ENCODE measurements around the gene ZNF592.
A peak's percentile ranks its signal among the peaks of the same experiment; 100 is the strongest.
"Not testable (repeated sequence)": the region's sequence is repeated elsewhere in the genome, so short reads cannot be mapped to it uniquely, and the experiment has no call there.

ZNF592 gene, protein sequence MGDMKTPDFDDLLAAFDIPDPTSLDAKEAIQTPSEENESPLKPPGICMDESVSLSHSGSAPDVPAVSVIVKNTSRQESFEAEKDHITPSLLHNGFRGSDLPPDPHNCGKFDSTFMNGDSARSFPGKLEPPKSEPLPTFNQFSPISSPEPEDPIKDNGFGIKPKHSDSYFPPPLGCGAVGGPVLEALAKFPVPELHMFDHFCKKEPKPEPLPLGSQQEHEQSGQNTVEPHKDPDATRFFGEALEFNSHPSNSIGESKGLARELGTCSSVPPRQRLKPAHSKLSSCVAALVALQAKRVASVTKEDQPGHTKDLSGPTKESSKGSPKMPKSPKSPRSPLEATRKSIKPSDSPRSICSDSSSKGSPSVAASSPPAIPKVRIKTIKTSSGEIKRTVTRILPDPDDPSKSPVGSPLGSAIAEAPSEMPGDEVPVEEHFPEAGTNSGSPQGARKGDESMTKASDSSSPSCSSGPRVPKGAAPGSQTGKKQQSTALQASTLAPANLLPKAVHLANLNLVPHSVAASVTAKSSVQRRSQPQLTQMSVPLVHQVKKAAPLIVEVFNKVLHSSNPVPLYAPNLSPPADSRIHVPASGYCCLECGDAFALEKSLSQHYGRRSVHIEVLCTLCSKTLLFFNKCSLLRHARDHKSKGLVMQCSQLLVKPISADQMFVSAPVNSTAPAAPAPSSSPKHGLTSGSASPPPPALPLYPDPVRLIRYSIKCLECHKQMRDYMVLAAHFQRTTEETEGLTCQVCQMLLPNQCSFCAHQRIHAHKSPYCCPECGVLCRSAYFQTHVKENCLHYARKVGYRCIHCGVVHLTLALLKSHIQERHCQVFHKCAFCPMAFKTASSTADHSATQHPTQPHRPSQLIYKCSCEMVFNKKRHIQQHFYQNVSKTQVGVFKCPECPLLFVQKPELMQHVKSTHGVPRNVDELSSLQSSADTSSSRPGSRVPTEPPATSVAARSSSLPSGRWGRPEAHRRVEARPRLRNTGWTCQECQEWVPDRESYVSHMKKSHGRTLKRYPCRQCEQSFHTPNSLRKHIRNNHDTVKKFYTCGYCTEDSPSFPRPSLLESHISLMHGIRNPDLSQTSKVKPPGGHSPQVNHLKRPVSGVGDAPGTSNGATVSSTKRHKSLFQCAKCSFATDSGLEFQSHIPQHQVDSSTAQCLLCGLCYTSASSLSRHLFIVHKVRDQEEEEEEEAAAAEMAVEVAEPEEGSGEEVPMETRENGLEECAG (N-terminal part only)

DNA sequence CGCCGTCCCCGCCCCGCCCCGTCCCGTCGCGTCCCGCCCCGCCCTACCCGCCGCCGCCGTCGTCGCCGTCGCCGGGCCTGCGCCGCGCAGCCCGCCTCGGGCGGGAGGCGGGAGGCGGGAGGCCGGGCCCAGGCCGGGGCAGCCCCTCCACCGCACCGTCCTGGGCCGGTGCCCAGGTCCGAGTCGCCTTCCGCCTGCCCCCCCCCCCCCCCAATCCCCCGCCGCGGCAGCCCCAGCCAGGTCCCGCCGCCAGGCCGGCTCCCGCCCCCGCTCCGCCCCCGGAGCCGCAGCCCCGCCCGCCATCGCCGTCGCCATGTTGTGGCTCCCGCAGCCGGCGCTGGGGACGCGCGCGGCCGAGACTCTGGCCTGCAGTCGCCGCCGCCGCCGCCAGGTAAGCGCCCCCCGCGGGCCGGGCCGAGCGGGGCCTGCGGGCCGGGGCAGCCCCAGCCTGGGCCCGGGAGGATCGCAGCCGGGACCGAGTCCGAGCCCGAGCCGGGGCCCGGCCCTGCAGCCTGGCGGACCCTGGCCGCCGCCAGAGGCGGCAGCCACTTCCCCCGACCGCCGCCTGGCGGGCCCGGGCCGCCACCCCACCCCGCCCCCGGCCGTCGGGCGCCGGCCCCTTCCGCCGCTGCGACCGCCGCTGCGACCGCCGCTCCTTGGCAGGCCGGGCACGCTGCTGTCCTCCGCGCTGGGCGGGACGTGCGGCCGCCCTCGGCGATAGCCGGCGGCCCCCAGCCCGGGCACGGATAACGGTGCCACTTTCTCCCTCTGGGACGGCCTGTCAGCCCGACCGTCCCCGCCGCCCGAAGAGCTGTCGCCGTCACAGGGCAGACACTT is at the start of gene ZNF592:
Gene ZNF592, plus strand, starts transcription at position 319 of the 837 bp plus-strand sequence. CDS start 34,084 bp downstream, outside the sequence.
- DNase-seq (ENCODE audit: low spot score): peak; percentile 61

DNA sequence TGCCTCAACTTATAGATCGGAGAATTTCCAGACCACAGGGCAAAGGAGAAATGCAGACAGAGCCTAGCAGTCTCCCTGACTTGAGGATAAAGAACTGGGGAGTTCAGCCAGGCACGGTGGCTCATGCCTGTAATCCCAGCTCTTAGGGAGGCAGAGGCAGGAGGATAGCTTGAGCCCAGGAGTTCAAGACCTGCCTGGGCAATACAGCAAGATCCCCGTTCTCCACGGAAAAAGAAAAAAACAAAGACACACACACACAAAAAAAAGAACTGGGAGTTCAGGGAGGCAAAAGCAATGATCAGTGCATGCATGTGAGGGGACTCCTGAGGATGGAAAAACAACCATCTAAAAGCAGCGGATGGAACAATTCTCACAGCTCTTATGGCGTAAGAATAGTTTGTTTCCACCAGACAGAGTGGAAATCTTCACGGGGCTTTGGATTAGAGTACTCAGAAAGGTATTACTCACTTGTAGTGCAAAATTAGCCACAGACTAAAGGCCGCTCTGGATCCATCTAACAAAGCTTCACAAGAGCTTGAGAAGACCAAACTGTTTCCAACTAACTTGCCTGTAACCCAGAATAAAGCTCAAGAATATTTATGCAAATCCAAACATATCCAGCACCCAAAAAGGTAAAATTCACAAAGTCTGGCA is 48.7 kb upstream of the ZNF592 start:
- no peak for DNase-seq (ENCODE audit: low spot score)

DNA sequence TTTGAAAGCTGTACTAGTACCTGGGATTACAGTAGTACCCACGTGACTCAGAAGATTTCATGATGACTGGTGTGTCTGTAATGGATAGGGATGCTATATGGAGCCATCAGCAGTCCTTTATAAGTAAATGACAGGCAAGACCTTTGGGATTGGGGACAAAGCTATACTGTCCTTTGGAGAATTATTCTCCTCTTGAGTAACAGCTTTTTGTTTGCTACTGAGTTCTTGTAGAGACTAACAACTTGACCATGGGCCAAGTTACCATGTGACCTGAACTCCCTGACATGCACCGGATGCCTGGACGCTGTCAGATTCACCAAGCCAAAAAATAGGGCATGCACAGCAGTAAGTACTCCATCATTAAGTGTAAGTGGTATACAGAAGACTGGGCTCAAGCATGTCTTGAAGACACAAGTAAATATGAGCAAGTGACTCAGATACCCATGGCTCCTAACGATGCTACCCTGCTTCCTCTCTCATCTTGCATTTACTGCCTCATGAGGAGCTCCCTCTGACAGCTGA is 45.4 kb upstream of the ZNF592 start:
- no peak for DNase-seq (ENCODE audit: low spot score)

GRCh38 chr15:84703808-84704207 is 44.6 kb upstream of the ZNF592 start:
- DNase-seq (ENCODE audit: low spot score): no peak

DNA sequence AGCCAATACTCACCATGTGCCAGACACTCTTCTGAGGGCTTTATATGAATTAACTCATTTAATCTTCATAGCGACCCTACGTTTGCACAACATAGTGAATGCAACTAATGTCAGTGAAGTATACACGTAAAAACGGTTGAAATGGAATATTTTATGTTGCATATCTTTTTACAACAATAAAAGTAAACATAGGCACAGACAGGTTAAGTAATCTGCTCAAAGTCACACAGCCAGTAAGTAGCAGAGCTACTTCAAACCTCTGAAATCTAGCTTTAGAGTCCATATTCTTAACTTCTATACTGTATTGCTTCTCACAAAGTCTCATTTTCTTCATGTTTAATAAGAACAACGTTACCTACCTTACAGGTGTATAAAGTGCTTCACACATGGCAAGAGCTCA is 34.0 kb upstream of the ZNF592 start:
- no peak for DNase-seq (ENCODE audit: low spot score)

- DNase-seq (ENCODE audit: low spot score): no peak
Observed at GRCh38 chr15:84714821-84715220, 33.6 kb upstream of the ZNF592 start.

DNA sequence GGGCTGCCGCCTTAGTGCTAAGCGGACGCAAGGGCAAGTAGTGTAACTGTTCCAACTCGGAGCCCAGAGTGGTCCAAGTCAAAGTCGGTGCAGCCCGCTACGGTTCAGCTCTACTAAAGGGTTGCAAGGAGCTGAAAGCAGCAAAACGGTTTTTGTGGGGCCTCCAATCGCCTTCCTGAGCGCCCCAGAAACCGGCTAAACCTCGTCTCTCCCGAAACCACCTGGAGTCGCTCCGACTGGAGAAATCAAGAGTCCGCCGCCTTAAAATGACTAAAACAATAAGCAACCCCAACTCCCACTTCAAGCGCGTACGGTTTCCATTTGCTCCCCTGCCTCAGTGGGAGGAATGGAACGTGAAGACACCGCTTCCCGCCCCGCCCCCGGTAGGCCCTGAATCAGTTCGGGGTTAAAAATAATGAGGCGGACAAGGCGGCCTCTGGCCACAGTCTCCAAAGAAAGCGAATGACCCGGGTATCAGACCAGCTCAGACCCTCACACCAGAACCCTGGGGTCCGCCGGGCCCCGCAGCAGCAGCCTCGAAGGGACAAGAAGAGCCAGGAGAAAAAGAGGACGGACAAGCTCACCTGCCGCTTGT is 32.9 kb upstream of the ZNF592 start:
- no peak for DNase-seq (ENCODE audit: low spot score)

- DNase-seq (ENCODE audit: low spot score): peak; percentile 95
Observed at GRCh38 chr15:84716036-84716732, 32.2 kb upstream of the ZNF592 start, which contains the start of gene SEC11A. TSS of gene SEC11A (minus strand) at chr15:84716139. CDS start at chr15:84716075, 64 bp downstream.

DNA sequence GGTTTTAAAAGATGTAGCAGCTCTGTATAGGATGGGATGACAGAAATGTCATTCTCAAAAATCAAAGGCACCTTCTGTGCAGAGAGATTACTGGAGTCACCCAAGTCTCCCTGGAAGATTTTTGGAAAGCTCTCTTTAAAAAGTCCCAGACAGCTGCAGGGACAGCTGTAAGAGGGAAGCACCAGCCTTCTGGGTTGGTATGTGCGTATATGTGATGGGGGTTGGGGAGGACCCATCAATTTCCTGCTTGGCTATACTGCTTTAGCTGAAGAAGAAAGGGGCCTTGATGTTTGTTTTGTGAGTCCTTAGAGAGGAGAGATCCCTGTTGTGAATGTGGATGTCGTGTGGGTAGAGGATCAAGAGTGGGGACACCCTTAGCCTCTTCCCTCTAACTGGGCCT is 27.0 kb upstream of the ZNF592 start:
- DNase-seq (ENCODE audit: low spot score): no peak

- DNase-seq (ENCODE audit: low spot score): no peak
Observed at GRCh38 chr15:84722628-84723027, 25.8 kb upstream of the ZNF592 start.

- DNase-seq (ENCODE audit: low spot score): peak; percentile 27
Observed at GRCh38 chr15:84725001-84725491, 23.3 kb upstream of the ZNF592 start.

DNA sequence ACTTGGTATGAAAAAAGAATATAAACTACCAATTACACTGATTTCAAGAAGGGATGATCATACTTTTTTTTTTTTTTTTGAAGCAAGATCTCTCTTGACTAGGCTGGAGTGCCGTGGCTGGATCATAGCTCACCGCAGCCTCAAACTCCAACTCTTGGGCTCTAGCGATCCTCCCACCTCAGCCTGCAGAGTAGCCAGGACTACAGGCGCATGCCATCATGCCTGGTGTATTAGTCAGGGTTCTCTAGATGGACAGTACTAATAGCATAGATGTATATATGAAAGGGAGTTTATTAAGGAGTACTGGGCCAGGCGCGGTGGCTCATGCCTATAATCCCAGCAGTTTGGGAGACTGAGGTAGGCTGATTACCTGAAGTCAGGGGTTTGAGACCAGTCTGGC is 21.0 kb upstream of the ZNF592 start:
- no peak for DNase-seq (ENCODE audit: low spot score)

GRCh38 chr15:84731774-84732173 is 16.6 kb upstream of the ZNF592 start:
- no peak for DNase-seq (ENCODE audit: low spot score)

- DNase-seq (ENCODE audit: low spot score): peak; percentile 88
Observed at GRCh38 chr15:84734794-84735479, 13.5 kb upstream of the ZNF592 start.

DNA sequence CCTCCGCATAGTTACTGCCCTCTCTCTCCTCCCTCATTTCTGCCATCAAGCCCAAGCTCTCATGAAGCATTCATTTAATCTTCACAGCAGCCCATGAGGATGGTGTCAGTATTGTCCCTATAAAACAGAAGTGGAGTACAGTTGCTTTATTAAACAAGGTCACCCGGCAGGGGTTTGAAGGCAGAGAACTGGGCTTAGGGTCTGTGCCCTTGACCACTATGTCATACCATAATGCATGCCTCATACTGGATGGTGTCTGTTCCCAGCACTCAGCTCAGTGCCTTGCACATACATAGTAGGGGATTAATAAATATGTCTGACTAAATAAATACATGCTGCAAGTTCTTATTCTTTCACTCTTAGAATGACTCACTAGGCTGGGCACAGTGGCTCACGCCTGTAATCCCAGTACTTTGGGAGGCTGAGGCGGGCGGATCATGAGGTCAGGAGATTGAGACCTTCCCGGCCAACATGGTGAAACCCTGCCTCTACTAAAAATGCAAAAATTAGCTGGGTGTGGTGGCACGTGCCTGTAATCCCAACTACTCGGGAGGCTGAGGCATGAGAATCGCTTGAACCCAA is 12.8 kb upstream of the ZNF592 start:
- DNase-seq (ENCODE audit: low spot score): not testable (repeated sequence)

DNA sequence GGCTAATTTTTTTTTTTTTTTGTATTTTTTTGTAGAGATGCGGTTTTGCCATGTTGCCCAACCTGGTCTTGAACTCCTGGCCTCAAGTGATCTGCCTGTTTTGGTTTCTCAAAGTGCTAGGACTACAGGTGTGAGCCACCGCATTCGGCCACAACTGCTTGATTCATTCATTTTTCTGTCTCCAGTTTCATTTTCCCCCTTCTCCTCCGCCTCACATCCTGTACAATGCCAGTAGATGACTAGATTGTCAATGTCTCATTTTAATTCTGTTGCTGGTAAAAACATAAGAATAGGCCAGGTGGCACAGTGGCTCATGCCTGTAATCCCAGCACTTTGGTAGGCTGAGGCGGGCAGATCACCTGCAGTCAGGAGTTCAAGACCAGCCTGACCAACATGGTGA is 12.0 kb upstream of the ZNF592 start:
- DNase-seq (ENCODE audit: low spot score): no peak

GRCh38 chr15:84737005-84737404 is 11.4 kb upstream of the ZNF592 start:
- DNase-seq (ENCODE audit: low spot score): no peak

DNA sequence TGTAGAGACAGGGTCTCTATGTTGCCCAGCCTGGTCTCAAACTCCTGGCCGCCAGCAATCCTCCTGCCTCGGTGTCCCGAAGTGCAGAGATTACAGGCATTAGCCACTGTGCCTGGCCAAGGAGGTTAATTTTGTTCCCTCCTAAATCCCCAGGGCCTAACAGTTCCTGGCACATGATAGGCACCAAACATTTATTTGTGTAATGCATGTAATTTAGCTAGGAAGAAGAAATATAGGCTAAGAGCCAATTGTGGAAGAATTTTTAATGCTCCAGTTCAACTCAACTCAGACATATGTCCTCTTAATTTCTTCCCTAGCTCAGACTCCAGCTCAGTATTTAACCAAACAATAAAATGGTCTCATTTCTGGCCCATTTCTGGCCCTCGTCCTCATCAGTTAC is 7.7 kb upstream of the ZNF592 start:
- no peak for DNase-seq (ENCODE audit: low spot score)
